HepG2 (cell line): ENCODE measurements around the gene ASIC5. TPM values are rescaled to one million over a fixed set of nuclear protein-coding genes. Genes with fewer than 3 reads are reported as not detected.

Experiments used
- ATAC-seq: fragments of 200-7000 bp; cut with Tn5 transposase; 3 replicates; pipeline ENCODE4 v1.9.1; 2020; ENCODE audit warnings: mild to moderate bottlenecking, moderate library complexity
- BruUV-seq: library from RNA; stranded (reverse); fragments of 400-500 nt; replicated peaks from 2 replicates; lab custom pipeline; 2021; lab: Mats Ljungman, UMichigan
- CTCF ChIA-PET: fragments of 300-600 bp; formaldehyde crosslinking; extraction: SDS; loops from one replicate; lab custom pipeline; 2021; ENCODE audit warnings: low total read pairs, inconsistent platforms, low intra/inter-chr PET ratio; lab: Yijun Ruan, JAX
- POLR2A ChIA-PET: fragments of 350-600 bp; sonication (Branson Sonifier 250); formaldehyde crosslinking; loops from one replicate; lab custom pipeline; 2020; ENCODE audit warnings: antibody characterized with exemption, inconsistent platforms; lab: Yijun Ruan, JAX
- DNase-seq: peaks from one replicate; pipeline ENCODE4 v3.0.0-alpha.2; 2015; ENCODE audit warnings: low spot score
- FAIRE-seq: peaks from 3 replicates; lab custom pipeline; 2011; peaks lifted over from hg19 to GRCh38; lab: Jason Lieb, UNC
- H2AFZ ChIP-seq: one replicate; pipeline ENCODE4 v1.6.1; 2011; ENCODE audit warnings: low read length, inconsistent platforms
- H3K27ac ChIP-seq: fragments of 300-600 bp; 3 replicates; pipeline ENCODE4 v1.8.0; 2011; ENCODE audit warnings: mixed run types, mild to moderate bottlenecking, mixed read lengths, low read length, inconsistent platforms; ENCODE audit not compliant: insufficient read depth; ENCODE audit errors: extremely low read length
- H3K27me3 ChIP-seq, 2 experiments: fragments of 200-600 bp in 1 of 2; 2 replicates in 1 of 2; 3 replicates in 1 of 2; pipeline versions ENCODE4 v1.6.0 to v1.8.0; 2011; ENCODE audit warnings: low read length in 2 of 2, mild to moderate bottlenecking in 2 of 2, moderate library complexity in 2 of 2, inconsistent platforms in 1 of 2; ENCODE audit not compliant: insufficient read depth in 2 of 2, control insufficient read depth in 1 of 2
- H3K36me3 ChIP-seq, 2 experiments: fragments of 200-600 bp in 1 of 2; replicated peaks in 1 of 2; 2 replicates in 1 of 2; 3 replicates in 1 of 2; pipeline versions ENCODE4 v1.5.1 to v1.8.0; 2011; ENCODE audit warnings: low read length in 2 of 2, inconsistent platforms in 1 of 2; ENCODE audit not compliant: insufficient read depth in 2 of 2, control insufficient read depth in 1 of 2
- H3K4me1 ChIP-seq: 2 replicates; pipeline ENCODE4 v1.5.1; 2012; ENCODE audit warnings: low read length, inconsistent platforms; ENCODE audit not compliant: insufficient read depth
- H3K4me2 ChIP-seq: 2 replicates; pipeline ENCODE4 v1.6.0; 2011; ENCODE audit warnings: low read depth, low read length, inconsistent platforms
- H3K4me3 ChIP-seq, 3 experiments: fragments of 200-600 bp in 1 of 3; sonication (generic), shearing (Covaris generic) in 1 of 3; replicated peaks in 1 of 3; 2 replicates each; pipeline ENCODE4 v1.5.1; 2011 to 2016; ENCODE audit warnings: low read length in 3 of 3, inconsistent platforms in 2 of 3, low read depth in 2 of 3, mild to moderate bottlenecking in 2 of 3, control low read depth in 1 of 3, mixed read lengths in 1 of 3; ENCODE audit not compliant: insufficient read depth in 1 of 3
- H3K79me2 ChIP-seq: one replicate; pipeline ENCODE4 v1.6.1; 2011; ENCODE audit warnings: low read length, inconsistent platforms; ENCODE audit not compliant: insufficient read depth
- H3K9ac ChIP-seq: 2 replicates; pipeline ENCODE4 v1.6.0; 2011; ENCODE audit warnings: mild to moderate bottlenecking, low read depth, low read length, inconsistent platforms; ENCODE audit not compliant: insufficient read depth
- H3K9me3 ChIP-seq: 2 replicates; pipeline ENCODE4 v1.5.1; 2012; ENCODE audit warnings: mild to moderate bottlenecking, low read length
- H4K20me1 ChIP-seq: 2 replicates; pipeline ENCODE4 v1.6.0; 2011; ENCODE audit warnings: inconsistent platforms, mild to moderate bottlenecking, low read length, moderate library complexity; ENCODE audit not compliant: insufficient read depth
- CENPT ChIP-seq: sonication (generic); formaldehyde crosslinking; IDR thresholded peaks from 2 replicates; pipeline ENCODE4 v1.8.0; 2022; ENCODE audit warnings: low read depth, mild to moderate bottlenecking, moderate library complexity, missing genetic modification reagents
- EP300 ChIP-seq, 3 experiments: sonication (generic) in 1 of 3; formaldehyde crosslinking in 1 of 3; IDR thresholded peaks; 2 replicates each; pipeline versions ENCODE4 v1.5.1 to v1.6.1; 2011 to 2020; ENCODE audit warnings: low read depth in 2 of 3, low read length in 2 of 3, borderline replicate concordance in 1 of 3, improper control_type of control experiment in 1 of 3, mild to moderate bottlenecking in 1 of 3, missing genetic modification reagents in 1 of 3, moderate library complexity in 1 of 3
- HNF4G ChIP-seq, 2 experiments: sonication (generic) in 1 of 2; formaldehyde crosslinking in 1 of 2; IDR thresholded peaks; 2 replicates each; pipeline versions ENCODE4 v1.4.0 to v1.6.1; 2011 to 2020; ENCODE audit warnings: borderline replicate concordance in 2 of 2, low read depth in 2 of 2, mild to moderate bottlenecking in 2 of 2, low read length in 1 of 2, missing genetic modification reagents in 1 of 2, moderate library complexity in 1 of 2
- MTA1 ChIP-seq: sonication (generic); formaldehyde crosslinking; IDR thresholded peaks from 2 replicates; pipeline ENCODE4 v1.4.0; 2020; ENCODE audit warnings: missing genetic modification reagents, mild to moderate bottlenecking, borderline replicate concordance
- NCOA2 ChIP-seq: sonication (generic); formaldehyde crosslinking; IDR thresholded peaks from 2 replicates; pipeline ENCODE4 v1.8.0; 2022; ENCODE audit warnings: inconsistent platforms
- PCBP1 ChIP-seq: fragments of 200-400 bp; formaldehyde crosslinking; IDR thresholded peaks from 2 replicates; pipeline ENCODE4 v1.6.1; 2017; ENCODE audit warnings: mild to moderate bottlenecking, low read depth, low read length, borderline replicate concordance
- RFXANK ChIP-seq: IDR thresholded peaks from 2 replicates; pipeline ENCODE4 v1.6.1; 2016
- TBX3 ChIP-seq: fragments of 450-650 bp; IDR thresholded peaks from 2 replicates; pipeline ENCODE4 v1.6.1; 2017; ENCODE audit warnings: antibody characterized with exemption, mild to moderate bottlenecking, inconsistent platforms, borderline replicate concordance
- TCF7 ChIP-seq: sonication (generic); IDR thresholded peaks from 2 replicates; pipeline ENCODE4 v1.6.1; 2016; ENCODE audit warnings: antibody characterized with exemption, low read depth
- TEAD3 ChIP-seq: optimal IDR thresholded peaks from 2 replicates; pipeline ENCODE3; 2016; ENCODE audit warnings: borderline replicate concordance
- ZMYM4 ChIP-seq: sonication (generic); formaldehyde crosslinking; IDR thresholded peaks from 2 replicates; pipeline ENCODE4 v1.8.1; 2023; ENCODE audit warnings: mild to moderate bottlenecking, missing genetic modification reagents
- ZNF549 ChIP-seq: sonication (generic); formaldehyde crosslinking; IDR thresholded peaks from 2 replicates; pipeline ENCODE4 v1.5.0; 2020; ENCODE audit warnings: missing genetic modification reagents
- ZNF577 ChIP-seq: sonication (generic); formaldehyde crosslinking; IDR thresholded peaks from 2 replicates; pipeline ENCODE4 v1.4.0; 2020; ENCODE audit warnings: mild to moderate bottlenecking, low read depth, missing genetic modification reagents, borderline replicate concordance
- WGBS: methylation state at CpG from one replicate; pipeline ENCODE4 v1.1.6; 2017; ENCODE audit warnings: low lambda C conversion rate; 5-methylcytosine and 5-hydroxymethylcytosine counted together
- in situ Hi-C: cut with HindIII; loops from 2 replicates; pipeline ENCODE4 v1.10.0; 2017; ENCODE audit warnings: low pct_unique_long_range_greater_than_20kb; ENCODE audit not compliant: extremely low pct_ligation_motif_present
- intact Hi-C: fragments of 100-400 bp; cut with micrococcal nuclease; formaldehyde crosslinking; loops from one replicate; pipeline ENCODE4 v1.10.0; 2022; ENCODE audit not compliant: unreplicated experiment
- polyA plus RNA-seq, 8 experiments: library from polyadenylated mRNA; depleted of rRNA in 3 of 8; stranded (reverse) in 7 of 8; unstranded in 1 of 8; fragments of >200 nt; fragmentation: Illumina TruSeq in 4 of 8; extraction: Trizol in 4 of 8; gene quantifications; 2 replicates each; pipeline versions ENCODE4 v1.2.1 to v1.2.3, GENCODE V29; 2011 to 2016; ENCODE audit warnings: low read depth in 4 of 8, missing spikeins in 1 of 8, mixed read lengths in 1 of 8; ENCODE audit not compliant: insufficient read depth in 1 of 8
- total RNA-seq, 5 experiments: library from RNA; depleted of rRNA; stranded (reverse); fragments of >200 nt; fragmentation: Illumina TruSeq; extraction: Trizol; gene quantifications; 2 replicates each; pipeline ENCODE4 v1.2.3, GENCODE V29; 2016; ENCODE audit warnings: low read depth in 1 of 5
- TF ChIP-seq, protein P1 (sequence below): sonication (generic); formaldehyde crosslinking; IDR thresholded peaks from 2 replicates; pipeline ENCODE4 v1.5.1; 2020; ENCODE audit warnings: mild to moderate bottlenecking, moderate library complexity, missing genetic modification reagents
- TF ChIP-seq, protein P2 (sequence below): sonication (generic); formaldehyde crosslinking; IDR thresholded peaks from 2 replicates; pipeline ENCODE4 v1.4.0; 2020; ENCODE audit warnings: low read depth, mild to moderate bottlenecking, missing genetic modification reagents
- TF ChIP-seq, protein P3 (sequence below): sonication (generic); formaldehyde crosslinking; IDR thresholded peaks from 2 replicates; pipeline ENCODE4 v1.5.0; 2020; ENCODE audit warnings: mild to moderate bottlenecking, missing genetic modification reagents
- TF ChIP-seq, protein P4 (sequence below): fragments of 450-650 bp; IDR thresholded peaks from 2 replicates; pipeline ENCODE4 v1.6.1; 2017; ENCODE audit warnings: mild to moderate bottlenecking

The ASIC5 gene
- total and polyA plus RNA-seq, 2 of the 13 experiments (the other 11 are each of a cell fraction or from before 2014, with no cell fraction given): not detected

DNA sequence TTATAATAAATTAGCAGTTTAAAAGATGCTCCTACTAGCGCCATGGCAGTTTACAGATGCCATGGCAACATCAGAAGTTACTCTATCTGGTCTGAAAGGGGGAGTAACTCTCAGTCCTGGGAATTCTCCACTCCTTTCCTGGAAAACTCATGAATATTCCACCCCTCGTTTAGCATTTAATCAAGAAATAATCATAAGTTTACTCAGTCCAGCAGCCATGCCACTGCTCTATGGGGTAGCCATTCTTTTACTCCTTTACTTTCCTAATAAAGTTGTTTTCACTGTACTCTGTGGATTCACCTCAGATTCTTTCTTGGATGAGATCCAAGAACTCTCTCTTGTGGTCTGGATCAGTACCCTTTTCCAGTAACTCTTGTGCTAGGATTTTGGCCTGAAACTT, 55.0 kb downstream of the ASIC5 start:
- in situ Hi-C loops: no loop called here
- Histone ChIP-seq H3K9ac (no peak overlapping the region), H3K27ac (no peak overlapping the region), H3K36me3 (no peaks in the 10 kb centered on the region), H3K9me3 (no peaks in the 10 kb centered on the region), H4K20me1 (no peaks in the 10 kb centered on the region), H3K4me3 (no peak overlapping the region), H2AFZ (no peak overlapping the region), H3K4me2 (no peak overlapping the region), H3K27me3 (no peaks in the 10 kb centered on the region; a peak in 1 of 5 replicates), H3K4me1 (no peaks in the 10 kb centered on the region), H3K79me2 (no peaks in the 10 kb centered on the region)
- WGBS: 0% methylated on average over 2 of the region's 2 CpGs
- ATAC-seq (no peak), FAIRE-seq (no peak), DNase-seq (no peak)
- BruUV-seq: no TSS peak
- POLR2A ChIA-PET: no interaction called here
- CTCF ChIA-PET: no interaction called here
- intact Hi-C loops: no loop called here
- TF ChIP-seq CENPT (CRISPR knock-in tag): no peak
- TF ChIP-seq, protein P1, sequence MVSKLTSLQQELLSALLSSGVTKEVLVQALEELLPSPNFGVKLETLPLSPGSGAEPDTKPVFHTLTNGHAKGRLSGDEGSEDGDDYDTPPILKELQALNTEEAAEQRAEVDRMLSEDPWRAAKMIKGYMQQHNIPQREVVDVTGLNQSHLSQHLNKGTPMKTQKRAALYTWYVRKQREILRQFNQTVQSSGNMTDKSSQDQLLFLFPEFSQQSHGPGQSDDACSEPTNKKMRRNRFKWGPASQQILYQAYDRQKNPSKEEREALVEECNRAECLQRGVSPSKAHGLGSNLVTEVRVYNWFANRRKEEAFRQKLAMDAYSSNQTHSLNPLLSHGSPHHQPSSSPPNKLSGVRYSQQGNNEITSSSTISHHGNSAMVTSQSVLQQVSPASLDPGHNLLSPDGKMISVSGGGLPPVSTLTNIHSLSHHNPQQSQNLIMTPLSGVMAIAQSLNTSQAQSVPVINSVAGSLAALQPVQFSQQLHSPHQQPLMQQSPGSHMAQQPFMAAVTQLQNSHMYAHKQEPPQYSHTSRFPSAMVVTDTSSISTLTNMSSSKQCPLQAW: no peak
- no peak for TF ChIP-seq HNF4G (IDR thresholded peaks at IDR 0.05; ENCODE audit: borderline replicate concordance, low read depth, low read length)
- no peak for TF ChIP-seq HNF4G (CRISPR knock-in tag; IDR thresholded peaks at IDR 0.05; ENCODE audit: borderline replicate concordance, low read depth)
- no peak for TF ChIP-seq RFXANK (CRISPR knock-in tag)
- TF ChIP-seq, protein P2, sequence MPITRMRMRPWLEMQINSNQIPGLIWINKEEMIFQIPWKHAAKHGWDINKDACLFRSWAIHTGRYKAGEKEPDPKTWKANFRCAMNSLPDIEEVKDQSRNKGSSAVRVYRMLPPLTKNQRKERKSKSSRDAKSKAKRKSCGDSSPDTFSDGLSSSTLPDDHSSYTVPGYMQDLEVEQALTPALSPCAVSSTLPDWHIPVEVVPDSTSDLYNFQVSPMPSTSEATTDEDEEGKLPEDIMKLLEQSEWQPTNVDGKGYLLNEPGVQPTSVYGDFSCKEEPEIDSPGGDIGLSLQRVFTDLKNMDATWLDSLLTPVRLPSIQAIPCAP (CRISPR knock-in tag): no peak
- TF ChIP-seq EP300 (IDR thresholded peaks at IDR 0.05; ENCODE audit: low read depth in 2 of 2, low read length in 2 of 2): no peak
- no peak for TF ChIP-seq EP300 (CRISPR knock-in tag; IDR thresholded peaks at IDR 0.05; ENCODE audit: borderline replicate concordance)
- TF ChIP-seq, protein P3, sequence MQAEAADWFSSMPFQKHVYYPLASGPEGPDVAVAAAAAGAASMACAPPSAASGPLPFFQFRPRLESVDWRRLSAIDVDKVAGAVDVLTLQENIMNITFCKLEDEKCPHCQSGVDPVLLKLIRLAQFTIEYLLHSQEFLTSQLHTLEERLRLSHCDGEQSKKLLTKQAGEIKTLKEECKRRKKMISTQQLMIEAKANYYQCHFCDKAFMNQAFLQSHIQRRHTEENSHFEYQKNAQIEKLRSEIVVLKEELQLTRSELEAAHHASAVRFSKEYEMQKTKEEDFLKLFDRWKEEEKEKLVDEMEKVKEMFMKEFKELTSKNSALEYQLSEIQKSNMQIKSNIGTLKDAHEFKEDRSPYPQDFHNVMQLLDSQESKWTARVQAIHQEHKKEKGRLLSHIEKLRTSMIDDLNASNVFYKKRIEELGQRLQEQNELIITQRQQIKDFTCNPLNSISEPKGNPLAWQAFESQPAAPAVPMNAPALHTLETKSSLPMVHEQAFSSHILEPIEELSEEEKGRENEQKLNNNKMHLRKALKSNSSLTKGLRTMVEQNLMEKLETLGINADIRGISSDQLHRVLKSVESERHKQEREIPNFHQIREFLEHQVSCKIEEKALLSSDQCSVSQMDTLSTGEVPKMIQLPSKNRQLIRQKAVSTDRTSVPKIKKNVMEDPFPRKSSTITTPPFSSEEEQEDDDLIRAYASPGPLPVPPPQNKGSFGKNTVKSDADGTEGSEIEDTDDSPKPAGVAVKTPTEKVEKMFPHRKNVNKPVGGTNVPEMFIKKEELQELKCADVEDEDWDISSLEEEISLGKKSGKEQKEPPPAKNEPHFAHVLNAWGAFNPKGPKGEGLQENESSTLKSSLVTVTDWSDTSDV (CRISPR knock-in tag): no peak
- no peak for TF ChIP-seq PCBP1
- no peak for TF ChIP-seq ZNF549 (CRISPR knock-in tag)
- TF ChIP-seq MTA1: no peak
- no peak for TF ChIP-seq NCOA2 (CRISPR knock-in tag)
- no peak for TF ChIP-seq TBX3
- TF ChIP-seq TCF7: no peak
- TF ChIP-seq, protein P4, sequence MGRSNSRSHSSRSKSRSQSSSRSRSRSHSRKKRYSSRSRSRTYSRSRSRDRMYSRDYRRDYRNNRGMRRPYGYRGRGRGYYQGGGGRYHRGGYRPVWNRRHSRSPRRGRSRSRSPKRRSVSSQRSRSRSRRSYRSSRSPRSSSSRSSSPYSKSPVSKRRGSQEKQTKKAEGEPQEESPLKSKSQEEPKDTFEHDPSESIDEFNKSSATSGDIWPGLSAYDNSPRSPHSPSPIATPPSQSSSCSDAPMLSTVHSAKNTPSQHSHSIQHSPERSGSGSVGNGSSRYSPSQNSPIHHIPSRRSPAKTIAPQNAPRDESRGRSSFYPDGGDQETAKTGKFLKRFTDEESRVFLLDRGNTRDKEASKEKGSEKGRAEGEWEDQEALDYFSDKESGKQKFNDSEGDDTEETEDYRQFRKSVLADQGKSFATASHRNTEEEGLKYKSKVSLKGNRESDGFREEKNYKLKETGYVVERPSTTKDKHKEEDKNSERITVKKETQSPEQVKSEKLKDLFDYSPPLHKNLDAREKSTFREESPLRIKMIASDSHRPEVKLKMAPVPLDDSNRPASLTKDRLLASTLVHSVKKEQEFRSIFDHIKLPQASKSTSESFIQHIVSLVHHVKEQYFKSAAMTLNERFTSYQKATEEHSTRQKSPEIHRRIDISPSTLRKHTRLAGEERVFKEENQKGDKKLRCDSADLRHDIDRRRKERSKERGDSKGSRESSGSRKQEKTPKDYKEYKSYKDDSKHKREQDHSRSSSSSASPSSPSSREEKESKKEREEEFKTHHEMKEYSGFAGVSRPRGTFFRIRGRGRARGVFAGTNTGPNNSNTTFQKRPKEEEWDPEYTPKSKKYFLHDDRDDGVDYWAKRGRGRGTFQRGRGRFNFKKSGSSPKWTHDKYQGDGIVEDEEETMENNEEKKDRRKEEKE: no peak
- TF ChIP-seq ZNF577 (CRISPR knock-in tag): no peak
- no peak for TF ChIP-seq ZMYM4
- TF ChIP-seq TEAD3 (CRISPR knock-in tag): no peak
